BE2C (cell line): ENCODE results near the gene TAF4B.

ENCODE experiments used
- DNase-seq: peaks from one replicate; pipeline ENCODE4 v3.0.0-alpha.2; 2020
- H3K27me3 ChIP-seq: fragments of 250-450 bp; sonication (Bioruptor Pico); 2 replicates; pipeline ENCODE4 v1.5.1; 2020; ENCODE audit warnings: mild to moderate bottlenecking
- H3K36me3 ChIP-seq: fragments of 250-450 bp; sonication (Bioruptor Pico); 2 replicates; pipeline ENCODE4 v1.5.1; 2020; ENCODE audit warnings: mild to moderate bottlenecking
- H3K4me1 ChIP-seq: fragments of 250-450 bp; sonication (Bioruptor Pico); 2 replicates; pipeline ENCODE4 v1.5.1; 2020
- H3K4me3 ChIP-seq: 2 replicates; pipeline ENCODE4 v1.5.1; 2011; ENCODE audit warnings: low read depth, low read length
- H3K9me3 ChIP-seq: fragments of 250-450 bp; sonication (Bioruptor Pico); 2 replicates; pipeline ENCODE4 v1.5.1; 2020
- TF ChIP-seq, protein P1 (sequence below): IDR thresholded peaks from 2 replicates; pipeline ENCODE4 v1.5.1; 2012; ENCODE audit warnings: mild to moderate bottlenecking, low read depth, low read length

The TAF4B gene

DNA sequence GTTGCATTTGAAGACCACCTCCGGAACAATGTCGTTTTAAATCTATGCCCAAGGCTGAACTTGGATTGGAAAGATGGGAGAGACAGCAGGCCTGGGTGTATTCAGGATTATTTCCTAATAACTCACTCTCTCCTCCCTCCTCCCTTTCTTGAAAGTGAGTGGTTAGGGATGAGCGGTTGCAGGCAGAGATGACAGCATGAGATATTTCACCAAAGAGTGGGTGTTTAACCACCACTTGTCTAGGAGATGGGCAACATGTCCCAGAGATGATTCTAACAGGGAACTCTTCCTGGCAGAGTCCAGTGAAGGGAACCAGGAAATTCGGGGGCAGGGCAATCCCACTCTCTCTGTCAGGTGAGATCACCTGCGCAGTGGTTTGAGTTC is 198.9 kb downstream of the TAF4B start:
- DNase-seq, result no peak
- TF ChIP-seq, protein P1, sequence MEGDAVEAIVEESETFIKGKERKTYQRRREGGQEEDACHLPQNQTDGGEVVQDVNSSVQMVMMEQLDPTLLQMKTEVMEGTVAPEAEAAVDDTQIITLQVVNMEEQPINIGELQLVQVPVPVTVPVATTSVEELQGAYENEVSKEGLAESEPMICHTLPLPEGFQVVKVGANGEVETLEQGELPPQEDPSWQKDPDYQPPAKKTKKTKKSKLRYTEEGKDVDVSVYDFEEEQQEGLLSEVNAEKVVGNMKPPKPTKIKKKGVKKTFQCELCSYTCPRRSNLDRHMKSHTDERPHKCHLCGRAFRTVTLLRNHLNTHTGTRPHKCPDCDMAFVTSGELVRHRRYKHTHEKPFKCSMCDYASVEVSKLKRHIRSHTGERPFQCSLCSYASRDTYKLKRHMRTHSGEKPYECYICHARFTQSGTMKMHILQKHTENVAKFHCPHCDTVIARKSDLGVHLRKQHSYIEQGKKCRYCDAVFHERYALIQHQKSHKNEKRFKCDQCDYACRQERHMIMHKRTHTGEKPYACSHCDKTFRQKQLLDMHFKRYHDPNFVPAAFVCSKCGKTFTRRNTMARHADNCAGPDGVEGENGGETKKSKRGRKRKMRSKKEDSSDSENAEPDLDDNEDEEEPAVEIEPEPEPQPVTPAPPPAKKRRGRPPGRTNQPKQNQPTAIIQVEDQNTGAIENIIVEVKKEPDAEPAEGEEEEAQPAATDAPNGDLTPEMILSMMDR, result no peak
- no peaks in the 10 kb centered on the region for H3K27me3 ChIP-seq
- no peak overlapping the region for H3K4me3 ChIP-seq
- H3K4me1 ChIP-seq, result no peaks in the 10 kb centered on the region
- H3K36me3 ChIP-seq, result no peaks in the 10 kb centered on the region
- no peaks in the 10 kb centered on the region for H3K9me3 ChIP-seq

DNA sequence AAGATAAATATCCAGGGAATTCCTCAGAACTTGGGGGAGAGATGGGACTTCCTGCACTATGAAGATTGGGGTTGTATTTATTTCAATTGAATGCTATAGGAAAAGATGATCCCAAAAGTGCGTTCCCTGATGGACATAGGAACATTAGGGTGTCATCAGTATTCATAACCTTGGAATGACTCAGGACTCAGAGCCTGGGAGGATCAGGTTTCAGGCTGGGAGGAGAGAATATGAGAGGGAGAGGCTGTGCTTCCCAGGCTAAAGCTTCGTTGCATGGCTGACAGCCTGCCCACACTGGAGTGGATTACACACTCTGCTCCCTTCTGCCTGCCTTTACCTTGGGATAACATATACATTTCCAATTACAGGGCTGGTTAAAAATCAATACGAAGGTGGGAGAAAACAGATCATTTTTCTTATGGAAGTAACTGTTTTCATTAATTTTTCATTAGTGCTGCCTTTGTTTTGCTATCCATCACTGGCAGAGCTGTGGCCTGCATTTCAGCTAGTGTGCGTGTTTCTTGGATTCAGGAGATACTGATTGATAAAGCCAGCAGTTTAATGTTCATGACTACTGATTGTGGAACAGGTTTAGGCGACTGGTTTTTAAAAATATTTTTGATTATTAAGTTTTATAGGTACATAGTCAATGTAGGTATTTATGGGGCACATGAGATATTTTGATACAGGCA is 203.4 kb downstream of the TAF4B start:
- TF ChIP-seq, protein P1, result no peak
- no peaks in the 10 kb centered on the region for H3K4me1 ChIP-seq
- no peaks in the 10 kb centered on the region for H3K9me3 ChIP-seq
- H3K27me3 ChIP-seq, result no peaks in the 10 kb centered on the region
- no peaks in the 10 kb centered on the region for H3K36me3 ChIP-seq
- H3K4me3 ChIP-seq, result no peak overlapping the region
- no peak for DNase-seq

DNA sequence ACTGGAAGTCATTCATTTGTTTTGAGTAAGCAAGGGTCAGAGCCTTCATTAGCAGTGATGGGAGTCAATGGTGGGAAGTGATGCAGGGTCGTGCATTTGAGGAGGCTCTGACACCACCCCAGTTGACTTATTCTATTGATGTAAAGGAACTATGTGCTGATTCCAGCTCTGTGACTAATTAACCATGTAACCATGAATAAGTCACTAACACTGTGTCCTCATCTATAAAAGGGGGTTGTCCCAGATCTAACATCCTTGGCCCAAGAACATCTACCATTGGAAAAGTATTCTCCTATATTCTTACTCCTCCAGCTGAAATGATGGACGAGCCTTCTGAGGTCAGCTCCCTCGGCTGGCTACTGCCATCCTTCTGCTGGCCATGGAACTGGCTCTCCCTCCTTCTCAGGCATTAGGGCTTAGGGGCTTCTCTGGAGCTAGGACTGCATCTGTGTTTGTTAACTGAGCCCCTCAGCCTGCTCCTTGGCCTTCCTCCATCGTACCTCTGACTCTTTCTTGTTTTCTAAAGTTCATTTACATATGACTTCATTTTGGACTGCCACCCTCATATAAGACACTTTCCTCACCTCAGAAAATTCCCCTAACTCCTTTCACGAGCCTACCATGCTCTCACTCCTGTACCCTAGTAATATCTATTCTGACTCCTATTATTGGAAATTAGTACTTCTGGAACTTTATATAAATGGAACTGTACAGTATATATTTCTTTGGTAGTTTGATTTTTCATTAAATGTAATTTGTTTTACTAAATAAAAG is 206.6 kb downstream of the TAF4B start:
- Histone ChIP-seq H3K9me3 (no peaks in the 10 kb centered on the region), H3K4me3 (no peak overlapping the region), H3K4me1 (no peaks in the 10 kb centered on the region), H3K36me3 (no peaks in the 10 kb centered on the region), H3K27me3 (no peaks in the 10 kb centered on the region)
- DNase-seq, result no peak
- TF ChIP-seq, protein P1, result no peak

DNA sequence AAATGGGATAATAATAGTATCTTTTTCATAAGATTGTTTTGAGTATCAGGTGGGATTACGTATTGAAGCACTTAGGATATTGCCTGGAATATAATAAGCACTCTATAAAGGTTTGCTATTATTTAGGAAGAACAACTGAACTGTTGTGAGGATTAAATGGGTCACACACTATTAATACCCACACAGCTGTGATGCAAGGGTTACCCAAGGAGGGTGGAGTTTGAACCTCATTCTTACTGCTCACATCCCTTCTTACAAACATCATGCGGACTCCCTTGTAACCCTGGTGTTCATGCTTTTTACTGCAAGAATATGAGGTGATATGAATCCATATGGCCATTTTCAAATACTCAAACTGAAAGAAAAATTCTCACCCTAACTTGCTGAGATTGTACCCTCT is 208.6 kb downstream of the TAF4B start:
- H3K4me3 ChIP-seq, result no peak overlapping the region
- DNase-seq, result no peak
- no peaks in the 10 kb centered on the region for H3K36me3 ChIP-seq
- TF ChIP-seq, protein P1, result no peak
- H3K27me3 ChIP-seq, result no peaks in the 10 kb centered on the region
- H3K4me1 ChIP-seq, result no peaks in the 10 kb centered on the region
- H3K9me3 ChIP-seq, result no peaks in the 10 kb centered on the region

DNA sequence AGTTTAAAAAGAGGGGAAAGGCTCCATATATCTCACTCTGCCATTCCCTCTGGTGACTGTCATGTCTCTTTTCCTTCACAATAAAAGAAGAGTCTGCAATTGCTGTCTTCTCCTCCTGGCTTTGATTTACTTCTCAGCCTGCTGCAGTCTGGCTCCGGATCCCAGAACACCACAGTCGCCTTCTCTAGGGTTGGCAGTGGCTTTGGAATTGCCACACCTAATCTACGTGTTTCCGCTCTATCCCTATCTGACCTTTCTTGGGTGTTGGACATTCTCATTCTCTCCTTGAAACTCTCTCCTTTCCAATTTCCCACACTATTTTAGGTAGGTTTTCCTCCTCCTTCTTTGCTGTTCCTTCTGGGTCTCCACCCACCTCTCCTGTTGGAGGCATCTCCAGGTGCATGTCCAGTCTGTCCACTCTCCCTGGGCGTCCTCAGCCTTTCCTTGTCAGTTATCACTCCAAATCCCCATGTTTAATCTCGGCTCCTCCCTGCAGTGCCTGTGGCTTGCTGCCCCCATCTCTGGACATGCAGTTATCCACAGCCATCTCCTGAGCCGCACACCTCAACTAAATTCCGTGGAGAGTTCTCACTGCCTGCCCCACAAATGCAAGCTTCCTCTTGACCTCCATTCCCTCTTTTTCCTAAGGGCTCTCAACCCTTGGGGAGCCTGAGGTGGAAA is 209.3 kb downstream of the TAF4B start:
- TF ChIP-seq, protein P1, result no peak
- Histone ChIP-seq H3K4me3 (no peak overlapping the region), H3K36me3 (no peaks in the 10 kb centered on the region), H3K9me3 (no peaks in the 10 kb centered on the region), H3K4me1 (no peaks in the 10 kb centered on the region), H3K27me3 (no peaks in the 10 kb centered on the region)
- no peak for DNase-seq
